Superior temporal gyrus (tissue), 1 donor: Measurements from ENCODE around the gene BMERB1.
A peak's percentile ranks its signal among the peaks of the same experiment; 100 is the strongest.
"Not testable (repeated sequence)": the region's sequence is repeated elsewhere in the genome, so short reads cannot be mapped to it uniquely, and the experiment has no call there.

Experiments
- DNase-seq: peaks from one replicate; pipeline ENCODE4 v3.0.0-alpha.2; 2016; ENCODE audit errors: extremely low spot score

Gene BMERB1

DNA sequence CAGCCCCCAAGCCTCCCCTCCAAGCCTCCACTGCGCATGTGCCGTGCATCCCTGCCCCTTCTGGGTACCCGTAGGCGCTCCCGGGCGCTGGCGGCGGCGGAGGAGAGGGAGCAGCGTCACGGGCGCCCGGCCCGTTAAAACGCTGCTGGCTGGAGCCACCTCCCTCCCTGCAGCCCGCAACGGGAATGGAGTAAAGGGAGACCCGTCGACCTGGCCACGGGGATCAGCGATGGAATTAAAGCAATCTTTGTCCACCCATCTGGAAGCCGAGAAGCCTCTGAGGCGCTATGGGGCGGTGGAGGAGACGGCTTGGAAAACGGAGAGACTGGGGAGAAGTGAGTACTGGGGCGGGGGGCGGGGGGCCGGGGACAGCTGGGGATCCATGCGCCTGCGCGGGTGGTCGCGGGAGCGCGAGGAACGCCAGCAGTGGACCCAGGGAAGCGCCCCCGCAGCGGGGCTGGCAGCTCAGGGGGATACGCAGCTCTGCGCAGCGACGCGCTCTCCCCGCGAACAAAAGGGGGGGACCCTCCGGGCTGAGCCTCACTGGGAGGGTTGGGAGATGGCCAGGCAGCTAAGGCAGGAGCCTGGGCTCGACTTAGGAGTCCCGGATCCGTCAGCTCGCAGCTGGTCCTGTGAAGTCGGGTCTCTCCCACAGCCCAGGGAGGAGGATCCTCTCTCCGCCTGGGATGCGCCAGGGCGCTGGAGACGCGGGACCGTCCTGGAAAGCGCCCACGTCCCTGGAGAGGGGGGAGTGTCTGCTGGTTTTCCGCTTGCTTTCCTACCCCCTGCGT lies at the start of gene BMERB1:
Gene BMERB1 (plus strand): TSS at position 164 of the 791 bp plus-strand sequence. CDS start 66 bp downstream, at position 230.
- peak; percentile 32 for DNase-seq

DNA sequence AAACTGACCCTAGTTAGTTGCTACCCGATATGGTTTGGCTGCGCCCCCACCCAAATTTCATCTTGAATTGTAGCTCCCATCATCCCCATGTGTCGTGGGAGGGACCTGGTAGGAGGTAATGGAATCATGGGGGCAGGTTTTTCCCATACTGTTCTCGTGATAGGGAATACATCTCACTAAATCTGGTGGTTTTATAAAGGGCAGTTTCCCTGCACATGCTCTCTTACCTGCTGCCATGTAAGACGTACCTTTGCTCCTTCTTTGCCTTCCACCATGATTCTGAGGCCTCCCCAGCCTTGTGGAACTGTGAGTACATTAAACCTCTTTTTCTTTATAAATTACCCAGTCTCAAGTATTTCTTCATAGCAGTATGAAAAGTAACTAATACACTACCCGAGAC lies 46.3 kb upstream of the BMERB1 start:
- DNase-seq = not testable (repeated sequence)

DNA sequence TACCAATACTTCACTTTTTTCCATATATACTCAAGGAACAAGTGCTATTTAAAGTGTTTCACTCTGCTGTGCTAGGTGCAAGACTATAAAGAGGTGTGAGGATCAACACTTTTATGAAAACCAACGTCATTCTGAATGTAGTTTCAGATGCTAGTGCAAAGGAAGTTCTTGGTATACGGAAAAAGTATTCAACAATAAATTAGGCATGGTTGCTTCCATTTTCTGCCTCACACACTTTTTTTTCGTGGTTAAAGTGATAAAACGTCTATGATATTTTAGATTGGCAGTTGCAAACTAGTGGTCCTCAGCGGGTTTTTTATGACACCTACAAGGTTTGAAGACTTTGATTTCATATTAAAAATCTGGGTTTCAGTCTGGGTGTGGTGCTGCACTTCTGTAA lies 44.5 kb upstream of the BMERB1 start:
- DNase-seq = not testable (repeated sequence)

DNA sequence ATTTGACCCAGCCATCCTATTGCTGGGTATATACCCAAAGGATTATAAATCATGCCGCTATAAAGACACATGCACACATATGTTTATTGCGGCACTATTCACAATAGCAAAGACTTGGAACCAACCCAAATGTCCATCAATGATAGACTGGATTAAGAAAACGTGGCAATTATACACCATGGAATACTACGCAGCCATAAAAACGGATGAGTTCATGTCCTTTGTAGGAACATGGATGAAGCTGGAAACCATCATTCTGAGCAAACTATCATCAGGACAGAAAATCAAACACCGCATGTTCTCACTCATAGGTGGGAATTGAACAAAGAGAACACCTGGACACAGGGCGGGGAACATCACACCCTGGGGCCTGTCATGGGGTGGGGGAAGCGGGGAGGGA lies 41.4 kb upstream of the BMERB1 start:
- DNase-seq = not testable (repeated sequence)

DNA sequence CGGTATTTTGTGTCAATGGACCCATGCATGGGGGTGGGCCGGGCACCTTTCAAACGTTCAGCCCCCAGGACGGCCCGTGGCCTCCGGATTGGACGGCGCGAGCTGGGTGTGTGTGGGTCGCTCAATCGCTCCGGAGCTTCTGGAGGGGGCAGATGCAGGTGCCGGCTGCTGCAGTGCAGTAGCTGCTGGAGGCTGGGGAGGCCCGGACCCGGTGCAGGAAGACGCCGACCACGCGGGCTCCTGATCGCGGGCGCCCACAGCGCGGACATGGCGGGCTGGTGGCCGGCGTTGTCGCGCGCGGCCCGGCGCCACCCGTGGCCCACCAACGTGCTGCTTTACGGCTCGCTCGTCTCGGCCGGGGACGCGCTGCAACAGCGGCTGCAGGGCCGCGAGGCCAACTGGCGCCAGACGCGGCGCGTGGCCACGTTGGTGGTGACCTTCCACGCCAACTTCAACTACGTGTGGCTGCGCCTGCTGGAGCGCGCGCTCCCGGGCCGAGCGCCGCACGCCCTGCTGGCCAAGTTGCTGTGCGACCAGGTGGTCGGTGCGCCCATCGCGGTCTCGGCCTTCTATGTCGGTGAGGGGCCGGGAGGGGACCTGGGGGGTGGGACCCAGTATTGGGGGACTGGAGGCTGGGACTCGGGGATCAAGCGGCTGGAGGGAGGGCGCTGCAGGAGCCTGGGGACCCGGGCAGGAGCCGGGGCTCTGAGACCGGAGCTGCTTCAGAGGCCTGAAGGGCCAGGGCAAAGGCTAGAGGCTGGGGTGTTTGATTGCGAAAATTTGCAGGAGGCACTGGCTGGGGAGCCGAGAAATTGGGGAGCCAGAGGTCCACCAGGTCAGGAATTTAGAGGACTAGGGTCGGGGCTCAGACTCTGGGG lies 38.5 kb upstream of the BMERB1 start, which contains the start of gene MPV17L:
Gene MPV17L (plus strand): TSS at position 124 of the 878 bp plus-strand sequence. CDS start 144 bp downstream, at position 268.
- DNase-seq = peak; percentile 39

DNA sequence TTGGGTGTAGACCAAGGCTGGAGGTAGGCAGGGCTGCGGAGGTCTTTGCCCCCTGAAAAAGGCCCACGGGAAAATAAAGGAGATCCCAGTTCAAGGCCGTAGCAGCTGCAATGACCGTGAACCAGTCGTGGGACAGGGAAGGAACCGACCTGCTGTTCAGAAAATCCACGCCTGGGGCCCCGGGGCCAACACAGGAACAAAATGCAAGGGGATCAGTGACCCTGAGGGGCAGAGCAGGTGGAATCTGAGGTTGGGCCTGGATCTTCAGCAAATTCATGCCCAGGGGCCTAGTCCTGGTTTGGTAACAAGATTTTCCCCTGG lies 37.9 kb upstream of the BMERB1 start:
- DNase-seq = not testable (repeated sequence)

DNA sequence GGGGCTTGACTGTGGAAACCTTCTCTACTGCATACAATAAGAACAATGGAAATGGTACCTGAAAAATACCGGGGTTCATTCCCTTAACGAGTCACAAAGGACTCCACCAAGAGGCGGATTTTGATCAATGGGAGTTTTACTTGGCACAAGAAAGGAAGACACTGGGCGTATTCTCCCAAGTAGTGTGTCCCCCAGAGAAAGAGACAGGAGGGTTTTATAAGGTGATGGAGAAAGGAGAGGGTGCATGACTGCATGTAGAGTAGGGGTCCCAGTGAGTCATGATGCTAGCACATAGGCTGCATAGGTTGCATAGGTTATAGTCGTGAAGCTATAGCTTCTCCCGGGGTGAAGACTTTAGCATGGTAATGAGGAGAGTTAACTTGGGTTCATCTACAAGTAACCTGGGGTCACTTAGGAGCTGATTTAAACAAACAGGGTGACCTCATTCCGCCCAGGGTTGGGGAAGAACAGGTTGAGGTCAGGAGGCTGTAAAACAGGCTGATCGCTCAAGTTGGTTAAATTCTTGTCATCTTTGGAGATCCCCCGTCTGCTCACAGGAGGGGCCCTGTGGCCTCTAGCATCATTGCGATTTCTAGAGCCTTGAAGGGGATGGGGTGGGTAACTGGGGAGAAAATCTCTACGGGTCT lies 37.3 kb upstream of the BMERB1 start:
- no peak for DNase-seq

DNA sequence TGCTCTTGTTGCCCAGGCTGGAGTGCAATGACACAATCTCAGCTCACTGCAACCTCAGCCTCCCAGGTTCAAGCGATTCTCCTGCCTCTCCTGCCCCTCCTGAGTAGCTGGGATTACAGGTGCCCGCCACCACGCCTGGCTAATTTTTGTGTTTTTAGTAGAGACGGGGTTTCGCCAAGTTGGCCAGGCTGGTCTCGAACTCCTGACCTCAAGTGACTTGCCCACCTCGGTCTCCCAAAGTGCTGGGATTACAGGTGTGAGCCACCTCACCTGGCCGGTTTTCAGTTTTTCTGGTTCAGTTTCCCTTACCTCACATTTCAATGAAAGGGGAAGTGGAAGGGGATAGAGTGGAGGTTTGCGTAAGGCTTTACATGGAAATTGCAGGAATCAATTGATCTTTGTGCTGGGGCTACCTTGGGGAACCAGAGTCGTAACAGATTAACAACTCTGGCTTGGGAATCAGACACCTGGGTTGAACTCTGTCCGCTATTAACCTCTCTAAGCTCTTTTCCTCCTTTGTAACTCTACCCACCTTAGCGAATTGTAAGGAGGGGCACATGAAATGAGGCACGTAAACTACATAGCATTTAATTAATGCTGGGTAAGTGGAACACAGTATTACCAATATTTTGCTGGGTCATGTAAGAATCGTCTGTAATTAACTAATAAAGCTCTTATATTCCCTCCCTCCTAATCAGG lies 35.6 kb upstream of the BMERB1 start:
- no peak for DNase-seq

DNA sequence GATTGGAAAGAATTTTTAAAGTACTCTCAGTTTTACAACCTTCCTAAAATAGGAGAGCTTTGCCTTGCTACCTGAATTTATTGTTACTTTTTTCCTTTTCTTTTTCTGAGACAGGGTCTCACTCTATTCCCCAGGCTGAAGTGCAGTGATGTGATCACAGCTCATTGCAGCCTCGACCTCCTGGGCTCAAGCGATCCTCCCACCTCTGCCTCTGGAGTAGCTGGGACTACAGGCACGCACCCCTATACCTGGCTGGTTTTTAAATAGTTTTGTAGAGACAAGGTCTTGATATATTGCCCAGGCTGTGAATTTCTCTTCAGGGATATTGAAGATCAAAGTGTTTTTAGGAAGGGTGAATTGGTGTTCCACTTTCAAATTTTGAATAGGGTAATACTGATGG lies 35.1 kb upstream of the BMERB1 start:
- no peak for DNase-seq

DNA sequence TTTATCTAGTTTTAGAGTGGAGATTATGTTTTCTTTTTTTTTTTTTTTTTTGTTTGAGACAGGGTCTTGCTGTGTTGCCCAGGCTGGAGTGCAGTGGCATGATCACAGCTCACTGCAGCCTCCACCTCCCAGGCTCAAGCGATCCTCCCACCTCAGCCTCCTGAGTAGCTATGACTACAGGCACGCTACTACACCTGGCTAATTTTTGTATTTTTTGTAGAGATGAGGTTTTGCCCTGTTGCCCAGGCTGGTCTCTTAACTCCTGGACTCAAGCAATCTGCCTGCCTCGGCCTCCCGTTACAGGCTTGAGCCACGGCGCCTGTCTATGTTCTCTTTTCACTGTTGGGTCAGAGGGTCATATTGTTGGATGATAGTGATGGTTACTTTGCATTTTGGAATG lies 34.1 kb upstream of the BMERB1 start:
- not testable (repeated sequence) for DNase-seq

DNA sequence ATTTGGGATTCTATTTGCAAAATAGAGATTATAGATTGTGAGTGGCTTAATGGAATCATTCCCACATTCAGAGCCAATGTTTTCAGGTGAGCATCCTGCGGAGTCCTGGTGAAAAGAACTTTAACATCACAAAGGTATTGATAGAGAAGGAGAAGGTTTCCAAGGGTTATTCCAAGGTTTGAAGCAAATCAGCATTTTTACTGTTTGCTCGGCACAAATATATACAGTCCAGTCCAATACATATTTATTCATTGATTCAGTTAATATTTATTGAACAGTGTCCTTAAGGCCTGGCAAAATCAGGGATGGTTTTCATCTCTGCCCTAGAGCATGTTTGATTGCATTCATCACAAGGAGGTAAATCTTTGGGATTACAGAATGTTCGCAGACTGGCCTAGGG lies 32.4 kb upstream of the BMERB1 start:
- DNase-seq = no peak

DNA sequence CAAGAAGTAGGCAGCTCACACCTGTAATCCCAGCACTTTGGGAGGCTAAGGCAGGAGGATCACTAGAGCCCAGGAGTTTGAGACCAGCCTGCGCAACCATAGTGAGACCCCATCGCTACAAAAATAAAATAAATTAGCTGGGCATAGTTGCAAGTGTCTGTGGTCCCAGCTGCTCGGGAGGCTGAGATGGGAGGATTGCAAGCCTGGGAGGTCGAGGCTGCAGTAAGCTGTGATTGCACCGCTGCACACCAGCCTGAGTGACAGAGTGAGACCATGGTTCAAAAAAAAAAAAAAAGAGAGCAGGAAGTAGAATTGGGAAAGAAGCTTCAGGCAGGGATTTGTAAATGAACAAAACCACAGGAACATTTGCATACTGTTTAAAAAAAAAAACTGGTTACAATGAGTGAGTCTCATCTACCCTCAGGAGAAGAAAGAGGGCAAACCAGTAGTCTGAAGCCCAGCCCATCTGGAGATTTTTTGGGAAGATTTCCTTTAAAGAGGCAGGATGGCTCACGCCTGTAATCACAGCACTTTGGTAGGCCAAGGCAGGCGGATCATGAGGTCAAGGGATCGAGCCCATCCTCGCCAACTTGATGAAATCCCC lies 30.9 kb upstream of the BMERB1 start:
- DNase-seq = no peak

DNA sequence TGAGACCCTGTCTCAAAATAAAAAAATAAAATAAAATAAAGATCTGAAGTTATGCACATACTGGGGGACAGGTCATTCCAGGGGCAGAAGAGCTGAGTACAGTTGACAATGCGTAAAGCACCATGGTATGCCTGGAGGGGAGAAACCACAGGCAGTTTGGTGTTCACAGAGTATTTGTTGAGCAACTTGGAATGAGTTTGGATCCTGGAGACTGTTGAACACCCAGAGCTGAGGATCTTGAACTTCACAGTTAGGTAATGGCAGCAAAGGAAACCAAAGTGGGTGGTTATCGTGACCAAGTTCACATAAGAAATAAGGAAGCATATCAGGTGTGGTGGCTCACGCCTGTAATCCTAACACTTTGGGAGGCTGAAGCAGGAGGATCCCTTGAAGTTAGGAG lies 30.3 kb upstream of the BMERB1 start:
- DNase-seq = not testable (repeated sequence)

DNA sequence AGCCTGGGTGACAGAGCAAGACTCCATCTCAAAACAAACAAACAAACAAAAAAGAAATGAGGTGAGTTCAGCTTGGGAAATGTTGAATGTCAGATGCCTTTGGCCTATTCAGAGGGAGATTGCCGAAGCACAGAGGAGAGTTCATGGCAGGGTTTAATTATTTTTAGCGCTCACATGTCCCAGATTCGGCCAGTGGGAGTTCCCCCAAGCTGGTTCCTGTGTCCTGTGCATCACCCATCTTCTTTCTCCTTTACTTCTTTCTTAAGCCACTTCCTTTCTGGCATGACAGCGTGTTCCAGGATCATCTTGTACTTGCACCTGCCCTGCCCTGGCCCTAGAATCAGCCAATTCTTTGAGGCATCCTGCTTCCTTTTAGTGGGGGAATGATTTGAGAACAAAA lies 29.6 kb upstream of the BMERB1 start:
- DNase-seq = no peak

DNA sequence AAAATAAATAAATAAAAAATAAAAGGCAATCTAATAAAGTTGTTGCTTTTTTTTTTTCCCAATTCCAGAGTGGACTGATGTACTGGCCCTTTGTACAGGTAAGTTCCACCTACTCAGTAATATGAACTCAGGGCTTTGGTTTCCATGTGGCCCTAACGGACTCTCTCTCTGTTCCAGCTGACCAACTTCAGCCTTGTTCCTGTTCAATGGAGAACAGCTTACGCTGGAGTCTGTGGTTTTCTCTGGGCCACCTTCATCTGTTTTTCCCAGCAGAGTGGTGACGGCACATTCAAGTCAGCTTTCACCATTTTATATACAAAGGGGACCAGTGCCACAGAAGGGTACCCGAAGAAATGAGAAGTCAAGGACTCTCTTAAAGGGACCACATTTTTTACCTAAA lies 26.6 kb upstream of the BMERB1 start:
- not testable (repeated sequence) for DNase-seq

DNA sequence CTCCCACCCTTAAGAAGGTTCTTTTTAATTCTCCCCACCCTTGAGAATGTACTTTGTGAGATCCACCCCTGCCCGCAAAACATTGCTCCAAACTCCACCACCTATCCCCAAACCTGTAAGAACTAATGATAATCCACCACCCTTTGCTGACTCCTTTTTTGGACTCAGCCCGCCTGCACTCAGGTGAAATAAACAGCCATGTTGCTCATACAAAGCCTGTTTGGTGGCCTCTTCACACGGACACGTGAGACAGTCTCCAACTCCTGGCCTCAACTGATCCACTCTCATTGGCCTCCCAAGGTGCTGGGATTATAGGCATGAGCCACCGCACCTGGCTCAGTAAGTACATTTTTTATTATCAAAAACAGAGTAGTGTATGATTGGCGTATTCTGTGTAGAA lies 24.9 kb upstream of the BMERB1 start:
- DNase-seq = not testable (repeated sequence)

DNA sequence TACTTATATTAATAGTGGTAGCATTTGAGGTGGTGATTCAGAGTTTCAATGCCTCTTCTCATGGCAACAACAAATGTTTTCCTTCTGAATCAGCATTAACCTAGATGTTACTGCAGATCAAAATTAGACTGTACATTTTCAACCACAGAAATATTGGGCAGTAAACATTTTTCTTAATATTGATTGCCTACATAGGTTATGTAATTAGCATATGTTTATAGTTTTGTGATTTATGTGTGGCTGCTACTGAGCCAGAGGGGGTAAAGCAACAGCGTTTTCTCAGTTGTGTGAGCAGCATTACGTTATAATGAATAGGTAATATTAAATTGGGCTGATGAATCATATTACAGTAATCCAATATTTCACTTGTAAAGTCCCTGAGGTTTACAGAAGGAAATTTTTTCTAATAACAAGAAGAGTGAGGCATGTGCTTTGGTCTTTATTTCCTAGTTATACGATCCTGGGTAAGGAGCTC lies 18.8 kb upstream of the BMERB1 start:
- DNase-seq = no peak

DNA sequence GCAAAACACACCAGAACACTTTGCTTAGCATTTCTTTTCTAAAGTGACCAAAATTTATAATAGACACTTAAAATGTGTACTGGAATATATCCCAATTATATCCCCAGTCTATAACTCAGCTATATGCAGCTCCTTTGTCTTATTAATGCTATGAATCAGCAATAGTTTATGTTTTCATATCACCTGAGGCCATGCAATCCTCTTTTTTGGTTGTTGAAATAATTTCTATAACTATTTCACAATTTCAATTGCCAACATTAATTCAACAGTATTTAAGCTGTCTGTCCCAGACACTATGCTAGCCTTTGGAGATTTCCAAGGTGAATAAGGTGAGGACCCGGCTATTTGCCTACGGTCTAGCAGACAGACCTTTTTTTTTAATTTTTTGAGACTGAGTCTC lies 17.2 kb upstream of the BMERB1 start:
- DNase-seq = no peak

DNA sequence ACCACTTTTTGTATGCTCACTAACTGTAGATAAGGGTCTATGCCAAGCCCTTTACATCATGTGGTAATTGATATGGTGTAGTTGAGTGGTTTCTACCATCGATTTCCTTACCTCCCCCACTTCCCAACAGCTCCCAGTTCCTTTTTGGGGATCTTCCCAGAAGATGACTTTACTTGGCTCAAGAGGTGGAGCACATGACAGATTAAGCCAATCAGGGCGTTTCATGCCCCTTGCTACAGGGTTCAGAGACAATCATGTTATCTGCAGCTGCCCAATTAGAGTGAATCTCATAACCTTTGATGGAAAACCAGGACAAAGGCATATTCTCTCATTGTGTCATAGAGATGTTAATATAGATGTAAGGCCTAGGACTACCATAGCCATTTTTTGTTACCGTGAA lies 16.2 kb upstream of the BMERB1 start:
- no peak for DNase-seq

DNA sequence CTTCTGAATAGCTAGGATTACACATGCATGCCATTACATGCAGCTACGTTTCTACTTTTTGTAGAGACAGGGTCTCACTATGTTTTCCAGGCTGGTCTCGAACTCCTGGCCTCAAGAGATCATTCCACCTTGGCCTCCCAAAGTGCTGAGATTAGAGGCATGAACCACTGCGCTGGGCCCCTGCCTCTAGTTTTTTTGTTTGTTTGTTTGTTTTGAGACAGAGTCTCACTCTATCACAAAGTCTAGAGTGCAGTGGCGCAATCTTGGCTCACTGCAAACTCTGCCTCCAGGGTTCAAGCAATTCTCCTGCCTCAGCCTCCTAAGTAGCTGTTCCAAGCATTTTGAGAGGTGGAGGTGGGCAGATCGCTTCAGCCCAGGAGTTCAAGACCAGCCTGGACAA lies 12.7 kb upstream of the BMERB1 start:
- not testable (repeated sequence) for DNase-seq

DNA sequence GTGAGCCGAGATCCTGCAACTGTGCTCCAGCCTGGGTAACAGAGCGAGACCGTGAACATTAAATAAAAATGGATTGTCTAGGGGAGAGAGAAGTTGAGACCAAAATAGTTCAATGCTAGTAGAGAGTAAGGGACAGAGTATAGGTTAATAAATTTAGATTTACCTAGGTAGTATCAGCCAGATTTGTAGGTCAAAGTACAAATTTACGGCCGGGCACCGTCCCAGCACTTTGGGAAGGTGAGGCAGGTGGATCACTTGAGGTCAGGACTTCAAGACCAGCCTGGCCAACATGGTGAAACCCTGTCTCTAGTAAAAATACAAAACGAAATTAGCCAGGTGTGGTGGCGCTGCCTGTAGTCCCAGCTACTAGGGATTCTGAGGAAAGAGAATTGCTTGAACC lies 12.2 kb upstream of the BMERB1 start:
- DNase-seq = no peak
